ENCODE results near the gene ZNF121. TPM values are rescaled to one million over a fixed set of nuclear protein-coding genes. Genes with fewer than 3 reads are reported as not detected.

Gene ZNF121
- 10 to 100 TPM; 28.1 to 44.6 (median 31.2) TPM for total RNA-seq

DNA sequence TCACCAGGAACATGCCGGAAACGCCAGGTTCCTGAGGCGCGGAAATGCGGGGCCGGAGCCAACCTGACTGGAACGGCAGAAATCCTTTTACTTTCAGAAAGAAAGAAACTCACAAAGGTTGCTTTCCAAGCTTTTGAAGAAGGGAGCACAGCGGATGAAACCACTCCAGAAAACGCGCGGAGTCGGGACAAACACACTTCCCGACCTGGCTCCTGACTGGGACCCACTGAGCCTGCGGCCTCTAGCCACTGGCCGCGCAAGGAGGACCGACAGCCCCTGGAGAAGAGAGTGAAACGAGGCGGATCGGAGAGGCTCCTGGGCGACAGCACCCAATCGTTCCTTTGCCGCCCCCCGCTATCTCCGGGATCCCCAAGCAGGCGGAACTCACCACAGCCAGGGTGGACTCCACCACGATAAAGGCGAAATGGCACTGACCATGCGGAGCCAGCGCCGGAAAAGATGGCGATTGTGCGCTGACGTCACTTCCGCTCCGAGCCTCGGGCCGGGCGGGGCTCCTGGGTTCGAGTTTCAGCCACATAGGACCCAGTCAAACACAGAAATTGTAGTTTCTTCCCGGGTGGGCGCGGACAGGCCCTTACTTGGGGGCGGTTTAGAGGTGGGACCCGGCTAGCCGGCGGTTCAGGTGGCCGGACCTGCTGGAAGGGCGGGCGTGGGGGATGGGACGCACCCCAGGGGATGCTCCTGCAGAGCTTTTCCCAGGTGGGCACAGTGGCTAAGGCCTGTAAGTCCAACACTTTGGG lies at the start of gene ZNF121:
Gene ZNF121, minus strand, starts transcription at position 432 of the 761 bp plus-strand sequence. CDS start 16,407 bp downstream, outside the sequence.
- WGBS, 2 donors = 1% methylated on average over 47 to 48 of the region's 51 CpGs
- H3K4me3 ChIP-seq (ENCODE audit: low read depth, poor library complexity, severe bottlenecking) = peak within 1 kb of the TSS; percentile 85
- peak; percentile 75 to 96 for DNase-seq (ENCODE audit: low spot score in 2 of 2)
- intact Hi-C loops (cut with DNase I; ENCODE audit: low total_unique reads) = no loop called here
- TF ChIP-seq POLR2A (IDR thresholded peaks at IDR 0.05) (no peak), CTCF (IDR thresholded peaks at IDR 0.05) (no peak)

- WGBS, 2 donors = 79 to 82% methylated on average over 2 of the region's 2 CpGs
Observed at GRCh38 chr19:9627856-9628255, 43.6 kb upstream of the ZNF121 start.

DNA sequence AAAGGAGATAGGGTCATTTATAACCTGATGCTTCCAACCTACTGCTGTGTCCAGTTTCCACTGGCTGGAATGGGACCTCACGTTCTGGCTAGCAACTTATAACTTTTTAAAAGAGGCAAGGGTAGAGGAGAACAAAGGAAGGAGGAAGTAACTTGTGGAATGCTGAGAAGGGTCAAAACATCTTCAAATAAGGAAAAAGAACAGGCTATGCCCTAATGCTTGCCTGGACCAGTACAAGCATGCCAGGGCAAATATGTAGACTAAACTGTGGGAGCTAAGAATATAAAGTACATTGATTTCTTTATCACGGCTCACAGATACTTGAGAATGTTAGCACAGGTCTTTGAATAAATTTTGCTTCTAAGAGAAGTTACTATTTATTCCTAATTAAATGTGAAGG lies 38.2 kb upstream of the ZNF121 start:
- intact Hi-C loops (cut with DNase I; ENCODE audit: low total_unique reads) = no loop called here
- peak in 1 of 2 donors; percentile 15 for DNase-seq (ENCODE audit: low spot score in 2 of 2)
- no peak overlapping the region for H3K4me3 ChIP-seq (ENCODE audit: low read depth, poor library complexity, severe bottlenecking)
- 51 to 60% methylated on average over 2 of the region's 2 CpGs for WGBS, 2 donors
- no peak for TF ChIP-seq CTCF (IDR thresholded peaks at IDR 0.05)
- TF ChIP-seq POLR2A (IDR thresholded peaks at IDR 0.05) = no peak

More at GRCh38 chr19:9627856-9628255, 43.6 kb upstream of the ZNF121 start:
- H3K4me3 ChIP-seq (ENCODE audit: low read depth, poor library complexity, severe bottlenecking) = no peak overlapping the region
- TF ChIP-seq CTCF (IDR thresholded peaks at IDR 0.05) = no peak
- TF ChIP-seq POLR2A (IDR thresholded peaks at IDR 0.05) = no peak
- intact Hi-C loops (cut with DNase I; ENCODE audit: low total_unique reads) = loop anchor here (5.0 kb wide), 1 partner anchor 36 kb away; no protein-coding TSS in a partner anchor
- DNase-seq (ENCODE audit: low spot score in 2 of 2) = no peak

- WGBS, 2 donors = 0 to 1% methylated on average over 33 of the region's 33 CpGs
- peak; percentile 78 to 97 for DNase-seq (ENCODE audit: low spot score in 2 of 2)
- intact Hi-C loops (cut with DNase I; ENCODE audit: low total_unique reads) = no loop called here
- TF ChIP-seq CTCF (IDR thresholded peaks at IDR 0.05) (no peak), POLR2A (IDR thresholded peaks at IDR 0.05) (no peak)
- H3K4me3 ChIP-seq (ENCODE audit: low read depth, poor library complexity, severe bottlenecking) = peak within 1 kb of the TSS; percentile 83
Observed at GRCh38 chr19:9621156-9622037, 37.1 kb upstream of the ZNF121 start, which contains the start of gene ZNF561. TSS of gene ZNF561 (minus strand) at chr19:9621232. CDS start at chr19:9619456, 1,776 bp downstream.

GRCh38 chr19:9620842-9621155 lies 36.5 kb upstream of the ZNF121 start:
- WGBS, 2 donors = 0 to 1% methylated on average over 14 to 16 of the region's 16 CpGs
- intact Hi-C loops (cut with DNase I; ENCODE audit: low total_unique reads) = no loop called here
- DNase-seq (ENCODE audit: low spot score in 2 of 2) = no peak
- TF ChIP-seq CTCF (IDR thresholded peaks at IDR 0.05) = no peak
- no peak for TF ChIP-seq POLR2A (IDR thresholded peaks at IDR 0.05)
- peak overlapping the region; percentile 83 for H3K4me3 ChIP-seq (ENCODE audit: low read depth, poor library complexity, severe bottlenecking)
